Iris pigment epithelial cell (primary cell): ENCODE measurements around the gene PRKCA.
A peak's percentile ranks its signal among the peaks of the same experiment; 100 is the strongest.
"Not testable (repeated sequence)": the region's sequence is repeated elsewhere in the genome, so short reads cannot be mapped to it uniquely, and the experiment has no call there.

Experiments
- DNase-seq: peaks from one replicate; pipeline ENCODE4 v3.0.0-alpha.2; 2011; ENCODE audit warnings: low read depth

Gene PRKCA

GRCh38 chr17:66301864-66302741 lies at the start of gene PRKCA:
Gene PRKCA, plus strand, starts transcription at chr17:66302613.
- peak; percentile 78 for DNase-seq

GRCh38 chr17:66253458-66253857 lies 49.0 kb upstream of the PRKCA start:
- DNase-seq = not testable (repeated sequence)

GRCh38 chr17:66255112-66255511 lies 47.3 kb upstream of the PRKCA start:
- DNase-seq = peak; percentile 81

- DNase-seq = no peak
These were observed 46.9 kb upstream of the PRKCA start for GRCh38 chr17:66255527-66255971.

GRCh38 chr17:66260275-66260674 lies 42.1 kb upstream of the PRKCA start:
- DNase-seq = no peak

- DNase-seq = no peak
These were observed 41.7 kb upstream of the PRKCA start for GRCh38 chr17:66260688-66261087.

- DNase-seq = no peak
These were observed 39.6 kb upstream of the PRKCA start for GRCh38 chr17:66262767-66263166.

GRCh38 chr17:66264696-66265095 lies 37.7 kb upstream of the PRKCA start:
- no peak for DNase-seq

GRCh38 chr17:66268247-66268927 lies 34.0 kb upstream of the PRKCA start:
- DNase-seq = peak; percentile 84

GRCh38 chr17:66270106-66270505 lies 32.3 kb upstream of the PRKCA start:
- no peak for DNase-seq

GRCh38 chr17:66271512-66271911 lies 30.9 kb upstream of the PRKCA start:
- DNase-seq = no peak

GRCh38 chr17:66272811-66273585 lies 29.4 kb upstream of the PRKCA start:
- peak; percentile 56 for DNase-seq

GRCh38 chr17:66273586-66273848 lies 28.9 kb upstream of the PRKCA start:
- DNase-seq = no peak

- peak; percentile 90 for DNase-seq
These were observed 26.8 kb upstream of the PRKCA start for GRCh38 chr17:66275651-66276050.

GRCh38 chr17:66276328-66276937 lies 26.0 kb upstream of the PRKCA start:
- peak; percentile 56 for DNase-seq

GRCh38 chr17:66277191-66277590 lies 25.2 kb upstream of the PRKCA start:
- no peak for DNase-seq

- no peak for DNase-seq
These were observed 20.6 kb upstream of the PRKCA start for GRCh38 chr17:66281661-66282369.

- no peak for DNase-seq
These were observed 19.0 kb upstream of the PRKCA start for GRCh38 chr17:66283296-66283934.

GRCh38 chr17:66283971-66284370 lies 18.4 kb upstream of the PRKCA start:
- DNase-seq = no peak

- DNase-seq = no peak
These were observed 17.3 kb upstream of the PRKCA start for GRCh38 chr17:66285149-66285548.

- no peak for DNase-seq
These were observed 14.5 kb upstream of the PRKCA start for GRCh38 chr17:66287911-66288310.
